Panc1 (cell line): ENCODE results near the gene TC2N. TPM values are rescaled to one million over a fixed set of nuclear protein-coding genes. Genes with fewer than 3 reads are reported as not detected.

ENCODE experiments used
- ATAC-seq: fragments of 200-7000 bp; cut with Tn5 transposase; 2 replicates; pipeline ENCODE4 v1.9.1; 2020; ENCODE audit warnings: mild to moderate bottlenecking, moderate library complexity
- BruUV-seq: library from RNA; stranded (reverse); fragments of 400-500 nt; replicated peaks from 2 replicates; lab custom pipeline; 2021; lab: Mats Ljungman, UMichigan
- CTCF ChIA-PET: fragments of 300-600 bp; sonication (Branson Sonifier 250); formaldehyde crosslinking; loops from one replicate; lab custom pipeline; 2022; ENCODE audit warnings: antibody characterized with exemption; lab: Charles Lee
- POLR2A ChIA-PET: fragments of 300-600 bp; sonication (Branson Sonifier 250); formaldehyde crosslinking; loops from one replicate; lab custom pipeline; 2022; ENCODE audit warnings: antibody characterized with exemption; lab: Charles Lee
- DNase-seq: peaks from one replicate; pipeline ENCODE4 v3.0.0-alpha.2; 2010; ENCODE audit warnings: low read depth, low spot score
- H3K27ac ChIP-seq: 2 replicates; pipeline ENCODE4 v1.5.1; 2011; ENCODE audit warnings: mild to moderate bottlenecking, low read length, inconsistent platforms
- H3K27me3 ChIP-seq: fragments of 200-500 bp; sonication (Bioruptor generic); 2 replicates; pipeline ENCODE4 v1.6.0; 2014; ENCODE audit warnings: low read length, inconsistent platforms; ENCODE audit not compliant: control insufficient read depth, insufficient read depth
- H3K36me3 ChIP-seq: fragments of 200-500 bp; sonication (Bioruptor generic); 2 replicates; pipeline ENCODE4 v1.5.1; 2014; ENCODE audit warnings: inconsistent platforms, mild to moderate bottlenecking, low read length, moderate library complexity; ENCODE audit not compliant: control insufficient read depth, insufficient read depth
- H3K4me1 ChIP-seq: 2 replicates; pipeline ENCODE4 v1.5.1; 2011; ENCODE audit warnings: inconsistent platforms, mild to moderate bottlenecking, low read length, moderate library complexity; ENCODE audit not compliant: control insufficient read depth, insufficient read depth
- H3K4me3 ChIP-seq, 2 experiments: 2 replicates each; pipeline ENCODE4 v1.5.1; 2011 to 2012; ENCODE audit warnings: low read depth in 2 of 2, low read length in 2 of 2, mild to moderate bottlenecking in 2 of 2, inconsistent platforms in 1 of 2, moderate library complexity in 1 of 2
- H3K9me3 ChIP-seq: fragments of 200-500 bp; sonication (Bioruptor generic); 2 replicates; pipeline ENCODE4 v1.5.1; 2014; ENCODE audit warnings: low read depth, mild to moderate bottlenecking, inconsistent platforms, low read length, moderate library complexity; ENCODE audit not compliant: control insufficient read depth, insufficient read depth
- POLR2AphosphoS5 ChIP-seq: IDR thresholded peaks from 2 replicates; pipeline ENCODE4 v1.6.1; 2012; ENCODE audit warnings: mild to moderate bottlenecking, low read depth, low read length, moderate library complexity
- SIN3A ChIP-seq: IDR thresholded peaks from 2 replicates; pipeline ENCODE4 v1.6.1; 2012; ENCODE audit warnings: low read depth, mild to moderate bottlenecking, low read length, moderate library complexity, borderline replicate concordance; ENCODE audit not compliant: insufficient read depth
- TCF7L2 ChIP-seq: IDR thresholded peaks from 2 replicates; pipeline ENCODE4 v1.6.1; 2011; ENCODE audit warnings: mild to moderate bottlenecking, low read depth, low read length, inconsistent platforms
- in situ Hi-C: cut with HindIII; loops from 2 replicates; pipeline ENCODE4 v1.10.0; 2016; ENCODE audit warnings: low sequenced_read_pairs, low pct_unique_long_range_greater_than_20kb
- intact Hi-C: fragments of 100-400 bp; cut with micrococcal nuclease; formaldehyde crosslinking; loops from one replicate; pipeline ENCODE4 v1.10.0; 2022; ENCODE audit not compliant: unreplicated experiment
- total RNA-seq: library from RNA; stranded (reverse); gene quantifications from one replicate; pipeline ENCODE4 v1.2.1, GENCODE V29; 2021; ENCODE audit not compliant: unreplicated experiment
- TF ChIP-seq, protein P1 (sequence below): fragments of 450-650 bp; IDR thresholded peaks from 2 replicates; pipeline ENCODE4 v1.5.1; 2017; ENCODE audit warnings: mild to moderate bottlenecking
- TF ChIP-seq, protein P2 (sequence below), 2 experiments: IDR thresholded peaks; 2 replicates each; pipeline ENCODE4 v1.6.1; 2011 to 2012; ENCODE audit warnings: low read depth in 2 of 2, control low read depth in 1 of 2, low read length in 1 of 2, mild to moderate bottlenecking in 1 of 2, moderate library complexity in 1 of 2; ENCODE audit not compliant: insufficient read depth in 1 of 2

Gene TC2N
- total RNA-seq, 1 experiment from 2014 or later = 0.49 TPM

DNA sequence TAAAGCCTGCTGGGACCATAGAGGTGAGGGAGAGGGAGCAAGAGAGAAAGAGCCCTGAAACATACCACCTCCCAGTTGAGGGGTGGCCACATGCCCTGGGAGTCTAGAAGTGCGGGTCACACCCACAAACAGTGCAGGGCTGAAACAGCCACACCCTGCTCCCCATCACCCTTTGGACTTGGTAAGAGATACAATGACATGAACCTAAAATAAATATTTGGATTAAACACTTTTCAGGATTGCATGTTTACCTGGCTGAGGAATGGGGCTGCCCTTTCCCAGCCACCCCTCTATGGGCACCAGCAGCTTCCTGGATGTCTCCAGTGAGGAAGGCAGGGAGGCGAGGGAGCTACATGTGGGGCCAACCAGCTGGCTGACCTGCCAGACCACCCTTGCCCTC, 39.0 kb upstream of the TC2N start:
- intact Hi-C loops = no loop called here
- H3K27me3 ChIP-seq = no peaks in the 10 kb centered on the region
- H3K4me3 ChIP-seq = no peak overlapping the region
- in situ Hi-C loops = no loop called here
- DNase-seq = no peak
- no peaks in the 10 kb centered on the region for H3K36me3 ChIP-seq
- TF ChIP-seq, protein P1, sequence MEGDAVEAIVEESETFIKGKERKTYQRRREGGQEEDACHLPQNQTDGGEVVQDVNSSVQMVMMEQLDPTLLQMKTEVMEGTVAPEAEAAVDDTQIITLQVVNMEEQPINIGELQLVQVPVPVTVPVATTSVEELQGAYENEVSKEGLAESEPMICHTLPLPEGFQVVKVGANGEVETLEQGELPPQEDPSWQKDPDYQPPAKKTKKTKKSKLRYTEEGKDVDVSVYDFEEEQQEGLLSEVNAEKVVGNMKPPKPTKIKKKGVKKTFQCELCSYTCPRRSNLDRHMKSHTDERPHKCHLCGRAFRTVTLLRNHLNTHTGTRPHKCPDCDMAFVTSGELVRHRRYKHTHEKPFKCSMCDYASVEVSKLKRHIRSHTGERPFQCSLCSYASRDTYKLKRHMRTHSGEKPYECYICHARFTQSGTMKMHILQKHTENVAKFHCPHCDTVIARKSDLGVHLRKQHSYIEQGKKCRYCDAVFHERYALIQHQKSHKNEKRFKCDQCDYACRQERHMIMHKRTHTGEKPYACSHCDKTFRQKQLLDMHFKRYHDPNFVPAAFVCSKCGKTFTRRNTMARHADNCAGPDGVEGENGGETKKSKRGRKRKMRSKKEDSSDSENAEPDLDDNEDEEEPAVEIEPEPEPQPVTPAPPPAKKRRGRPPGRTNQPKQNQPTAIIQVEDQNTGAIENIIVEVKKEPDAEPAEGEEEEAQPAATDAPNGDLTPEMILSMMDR = no peak
- TF ChIP-seq POLR2AphosphoS5 (no peak), SIN3A (no peak), TCF7L2 (no peak)
- TF ChIP-seq, protein P2, sequence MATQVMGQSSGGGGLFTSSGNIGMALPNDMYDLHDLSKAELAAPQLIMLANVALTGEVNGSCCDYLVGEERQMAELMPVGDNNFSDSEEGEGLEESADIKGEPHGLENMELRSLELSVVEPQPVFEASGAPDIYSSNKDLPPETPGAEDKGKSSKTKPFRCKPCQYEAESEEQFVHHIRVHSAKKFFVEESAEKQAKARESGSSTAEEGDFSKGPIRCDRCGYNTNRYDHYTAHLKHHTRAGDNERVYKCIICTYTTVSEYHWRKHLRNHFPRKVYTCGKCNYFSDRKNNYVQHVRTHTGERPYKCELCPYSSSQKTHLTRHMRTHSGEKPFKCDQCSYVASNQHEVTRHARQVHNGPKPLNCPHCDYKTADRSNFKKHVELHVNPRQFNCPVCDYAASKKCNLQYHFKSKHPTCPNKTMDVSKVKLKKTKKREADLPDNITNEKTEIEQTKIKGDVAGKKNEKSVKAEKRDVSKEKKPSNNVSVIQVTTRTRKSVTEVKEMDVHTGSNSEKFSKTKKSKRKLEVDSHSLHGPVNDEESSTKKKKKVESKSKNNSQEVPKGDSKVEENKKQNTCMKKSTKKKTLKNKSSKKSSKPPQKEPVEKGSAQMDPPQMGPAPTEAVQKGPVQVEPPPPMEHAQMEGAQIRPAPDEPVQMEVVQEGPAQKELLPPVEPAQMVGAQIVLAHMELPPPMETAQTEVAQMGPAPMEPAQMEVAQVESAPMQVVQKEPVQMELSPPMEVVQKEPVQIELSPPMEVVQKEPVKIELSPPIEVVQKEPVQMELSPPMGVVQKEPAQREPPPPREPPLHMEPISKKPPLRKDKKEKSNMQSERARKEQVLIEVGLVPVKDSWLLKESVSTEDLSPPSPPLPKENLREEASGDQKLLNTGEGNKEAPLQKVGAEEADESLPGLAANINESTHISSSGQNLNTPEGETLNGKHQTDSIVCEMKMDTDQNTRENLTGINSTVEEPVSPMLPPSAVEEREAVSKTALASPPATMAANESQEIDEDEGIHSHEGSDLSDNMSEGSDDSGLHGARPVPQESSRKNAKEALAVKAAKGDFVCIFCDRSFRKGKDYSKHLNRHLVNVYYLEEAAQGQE (IDR thresholded peaks at IDR 0.05; ENCODE audit: insufficient read depth in 1 of 2, low read depth in 2 of 2, low read length in 1 of 2) = no peak
- no peaks in the 10 kb centered on the region for H3K4me1 ChIP-seq
- no peak overlapping the region for H3K27ac ChIP-seq
- H3K9me3 ChIP-seq = no peaks in the 10 kb centered on the region
- no peak for ATAC-seq
- BruUV-seq = no TSS peak
- POLR2A ChIA-PET = no interaction called here
- CTCF ChIA-PET = no interaction called here

DNA sequence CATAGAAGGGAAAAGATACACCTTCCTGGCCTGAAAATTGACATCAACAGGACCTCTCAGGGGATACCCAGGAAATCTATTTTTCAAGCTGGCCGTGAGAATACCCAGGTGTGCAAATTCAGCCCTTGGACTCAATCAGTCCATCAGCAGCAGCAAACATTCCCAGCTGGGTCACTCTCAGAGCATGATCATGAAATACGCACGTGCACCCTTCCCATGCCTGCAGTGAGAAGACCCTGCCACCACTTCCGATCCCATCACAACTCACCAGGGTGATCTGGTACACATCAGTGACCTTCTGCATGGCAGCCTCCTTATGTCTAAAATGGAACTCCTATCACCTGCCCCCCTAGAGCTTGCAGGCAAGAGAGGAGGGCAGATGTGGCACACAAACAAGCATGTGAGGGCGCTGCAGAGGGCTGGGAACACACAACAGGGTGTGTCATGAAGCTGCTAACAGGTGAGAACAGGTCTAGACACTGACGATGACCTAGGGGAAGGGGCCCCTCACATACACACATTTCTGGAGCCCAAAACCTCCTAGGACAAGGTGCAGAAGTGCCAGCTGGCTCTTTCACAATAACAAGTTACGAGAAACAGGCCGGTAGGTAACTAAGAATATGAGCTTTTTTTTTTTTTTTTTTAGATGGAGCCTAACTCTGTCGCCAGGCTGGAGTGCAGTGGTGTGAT, 37.8 kb upstream of the TC2N start:
- intact Hi-C loops = no loop called here
- Histone ChIP-seq H3K27ac (no peak overlapping the region), H3K36me3 (no peaks in the 10 kb centered on the region), H3K27me3 (no peaks in the 10 kb centered on the region), H3K9me3 (no peaks in the 10 kb centered on the region), H3K4me3 (no peak overlapping the region), H3K4me1 (no peaks in the 10 kb centered on the region)
- in situ Hi-C loops = no loop called here
- CTCF ChIA-PET = interaction anchor here (0.6 kb wide), 1 partner anchor 105 kb away, joined by 3 read pairs; no protein-coding TSS in a partner anchor
- DNase-seq (no peak), ATAC-seq (no peak)
- POLR2A ChIA-PET = no interaction called here
- TF ChIP-seq, protein P2 (IDR thresholded peaks at IDR 0.05; ENCODE audit: insufficient read depth in 1 of 2, low read depth in 2 of 2, low read length in 1 of 2) = no peak
- TF ChIP-seq, protein P1 = no peak
- TF ChIP-seq POLR2AphosphoS5 (no peak), TCF7L2 (no peak), SIN3A (no peak)
- BruUV-seq = no TSS peak
